Gastroesophageal sphincter (tissue), 3 donors: ENCODE results near the gene TAX1BP1.

ENCODE experiments used
- CTCF ChIP-seq, 4 experiments: fragments of 200-600 bp in 2 of 4; fragments of 450-650 bp in 2 of 4; sonication (generic) in 1 of 4; IDR thresholded peaks; one replicate each; pipeline ENCODE4 v1.5.1; 2017 to 2019; ENCODE audit warnings: antibody characterized with exemption in 4 of 4, mild to moderate bottlenecking in 2 of 4, moderate library complexity in 2 of 4
- EP300 ChIP-seq: sonication (generic); formaldehyde crosslinking; IDR thresholded peaks from one replicate; pipeline ENCODE4 v1.6.1; 2017; ENCODE audit warnings: antibody characterized with exemption, mild to moderate bottlenecking
- POLR2A ChIP-seq, 2 donors: fragments of 450-650 bp; IDR thresholded peaks; one replicate each; pipeline ENCODE4 v1.6.1; 2017; ENCODE audit warnings: antibody characterized with exemption in 2 of 2, mild to moderate bottlenecking in 2 of 2, moderate library complexity in 1 of 2
- POLR2AphosphoS5 ChIP-seq: sonication (generic); formaldehyde crosslinking; IDR thresholded peaks from one replicate; pipeline ENCODE4 v1.6.1; 2017; ENCODE audit warnings: antibody characterized with exemption

GRCh38 chr7:27704422-27705199, 35.4 kb upstream of the TAX1BP1 start:
- TF ChIP-seq CTCF (IDR thresholded peaks at IDR 0.05) (no peak), POLR2A (IDR thresholded peaks at IDR 0.05) (no peak), EP300 (no peak), POLR2AphosphoS5 (no peak)
